HUES48 (cell line): ENCODE measurements around the gene OR4E2.
"Not testable (repeated sequence)": the region's sequence is repeated elsewhere in the genome, so short reads cannot be mapped to it uniquely, and the experiment has no call there.

Source experiments
- H3K27ac ChIP-seq: one replicate; pipeline ENCODE4 v1.7.0; 2013; ENCODE audit warnings: low read depth, low read length, inconsistent platforms
- H3K27me3 ChIP-seq: 2 replicates; pipeline ENCODE4 v1.6.1; 2013; ENCODE audit warnings: mild to moderate bottlenecking, low read length; ENCODE audit not compliant: control insufficient read depth, insufficient read depth
- H3K36me3 ChIP-seq: 2 replicates; pipeline ENCODE4 v1.6.1; 2013; ENCODE audit warnings: low read length; ENCODE audit not compliant: control insufficient read depth, insufficient read depth
- H3K4me1 ChIP-seq: 2 replicates; pipeline ENCODE4 v1.6.1; 2013; ENCODE audit warnings: mild to moderate bottlenecking, low read length; ENCODE audit not compliant: control insufficient read depth, insufficient read depth
- H3K4me3 ChIP-seq: 2 replicates; pipeline ENCODE4 v1.5.1; 2013; ENCODE audit warnings: mild to moderate bottlenecking, low read depth, low read length
- H3K9ac ChIP-seq: 2 replicates; pipeline ENCODE4 v1.6.1; 2013; ENCODE audit warnings: mild to moderate bottlenecking, low read depth, low read length, moderate library complexity
- H3K9me3 ChIP-seq: 2 replicates; pipeline ENCODE4 v1.6.1; 2013; ENCODE audit warnings: low read length; ENCODE audit not compliant: control insufficient read depth, insufficient read depth

Gene OR4E2

DNA sequence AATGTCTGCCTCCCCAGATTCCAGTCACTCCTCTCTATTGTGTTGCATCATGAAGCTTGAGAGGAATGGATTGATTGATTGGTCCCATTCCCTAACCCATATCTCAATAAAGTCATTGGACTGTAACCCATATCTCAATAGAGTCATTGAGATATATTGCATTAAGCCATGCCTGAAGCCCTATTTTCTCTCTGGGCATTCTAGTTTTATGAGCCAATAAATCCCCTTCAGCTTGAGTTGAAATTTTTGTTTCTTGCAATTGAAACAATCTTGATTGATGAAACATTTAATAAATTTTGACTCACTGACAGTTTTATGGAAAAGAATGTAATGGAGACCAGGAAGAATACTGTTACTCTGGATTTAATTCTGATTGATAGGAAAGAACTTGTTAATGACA lies 40.8 kb downstream of the OR4E2 start:
- Histone ChIP-seq H3K36me3 (no peaks in the 10 kb centered on the region), H3K9ac (no peak overlapping the region), H3K27ac (no peak overlapping the region), H3K4me1 (no peaks in the 10 kb centered on the region), H3K27me3 (no peaks in the 10 kb centered on the region), H3K4me3 (no peak overlapping the region), H3K9me3 (no peaks in the 10 kb centered on the region)

DNA sequence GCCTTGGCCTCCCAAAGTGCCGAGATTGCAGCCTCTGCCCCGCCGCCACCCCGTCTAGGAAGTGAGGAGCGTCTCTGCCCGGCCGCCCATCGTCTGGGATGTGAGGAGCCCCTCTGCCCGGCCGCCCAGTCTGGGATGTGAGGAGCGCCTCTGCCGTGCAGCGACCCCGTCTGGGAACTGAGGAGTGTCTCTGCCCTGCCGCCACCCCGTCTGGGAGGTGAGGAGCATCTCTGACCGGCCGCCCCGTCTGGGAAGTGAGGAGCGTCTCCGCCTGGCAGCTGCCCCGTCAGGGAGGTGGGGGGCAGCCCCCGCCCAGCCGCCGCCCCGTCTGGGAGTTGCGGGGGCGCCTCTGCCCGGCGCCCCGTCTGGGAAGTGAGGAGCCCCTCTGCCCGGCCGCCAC lies 44.0 kb downstream of the OR4E2 start:
- not testable (repeated sequence) for H3K27me3 ChIP-seq, H3K36me3 ChIP-seq, H3K9ac ChIP-seq, H3K4me1 ChIP-seq, H3K4me3 ChIP-seq, H3K9me3 ChIP-seq, H3K27ac ChIP-seq

GRCh38 chr14:21698538-21698937 lies 44.9 kb downstream of the OR4E2 start:
- not testable (repeated sequence) for H3K36me3 ChIP-seq, H3K4me1 ChIP-seq, H3K4me3 ChIP-seq, H3K9me3 ChIP-seq, H3K9ac ChIP-seq, H3K27me3 ChIP-seq, H3K27ac ChIP-seq

- H3K36me3 ChIP-seq = no peaks in the 10 kb centered on the region
- no peak overlapping the region for H3K4me3 ChIP-seq
- H3K27ac ChIP-seq = no peak overlapping the region
- no peaks in the 10 kb centered on the region for H3K4me1 ChIP-seq
- no peaks in the 10 kb centered on the region for H3K9me3 ChIP-seq
- H3K9ac ChIP-seq = no peak overlapping the region
- no peaks in the 10 kb centered on the region for H3K27me3 ChIP-seq
Measured at GRCh38 chr14:21699551-21699950, 45.9 kb downstream of the OR4E2 start.

- Histone ChIP-seq H3K4me1 (no peaks in the 10 kb centered on the region), H3K4me3 (no peak overlapping the region), H3K27ac (no peak overlapping the region), H3K9ac (no peak overlapping the region), H3K36me3 (no peaks in the 10 kb centered on the region), H3K9me3 (peaks cover 6% of the 10 kb centered on the region), H3K27me3 (no peaks in the 10 kb centered on the region)
Measured at GRCh38 chr14:21702316-21702715, 48.7 kb downstream of the OR4E2 start.

GRCh38 chr14:21703357-21704326 lies 50.0 kb downstream of the OR4E2 start:
- H3K9me3 ChIP-seq = peaks cover 6% of the 10 kb centered on the region
- no peak overlapping the region for H3K27ac ChIP-seq
- no peak overlapping the region for H3K4me3 ChIP-seq
- no peak overlapping the region for H3K9ac ChIP-seq
- no peaks in the 10 kb centered on the region for H3K27me3 ChIP-seq
- H3K4me1 ChIP-seq = no peaks in the 10 kb centered on the region
- H3K36me3 ChIP-seq = no peaks in the 10 kb centered on the region

DNA sequence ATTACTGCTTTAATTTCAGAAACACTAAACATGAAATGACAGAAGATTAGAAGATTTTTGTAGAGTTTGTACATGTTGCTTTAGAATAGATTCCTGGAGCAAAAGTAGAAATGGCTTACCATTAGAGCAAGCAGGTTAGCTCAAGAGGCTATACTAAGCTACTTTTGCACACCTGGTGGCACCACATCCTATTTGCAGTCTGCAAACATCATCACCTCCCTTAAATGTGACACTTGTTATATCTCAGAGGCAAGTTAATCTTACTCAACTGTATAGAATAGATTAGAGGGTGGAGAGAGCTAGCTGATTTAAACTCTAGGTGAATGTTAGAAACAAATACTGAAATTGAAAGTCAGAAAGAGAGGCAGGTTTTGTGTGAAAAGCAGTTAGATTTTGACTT lies 50.7 kb downstream of the OR4E2 start:
- H3K27me3 ChIP-seq = no peaks in the 10 kb centered on the region
- H3K4me3 ChIP-seq = no peak overlapping the region
- no peaks in the 10 kb centered on the region for H3K36me3 ChIP-seq
- no peak overlapping the region for H3K27ac ChIP-seq
- H3K9ac ChIP-seq = no peak overlapping the region
- peaks cover 6% of the 10 kb centered on the region for H3K9me3 ChIP-seq
- no peaks in the 10 kb centered on the region for H3K4me1 ChIP-seq

GRCh38 chr14:21711360-21711961 lies 57.8 kb downstream of the OR4E2 start:
- H3K9ac ChIP-seq = no peak overlapping the region
- no peak overlapping the region for H3K4me3 ChIP-seq
- H3K9me3 ChIP-seq = peaks cover 5% of the 10 kb centered on the region
- H3K4me1 ChIP-seq = no peaks in the 10 kb centered on the region
- H3K36me3 ChIP-seq = no peaks in the 10 kb centered on the region
- H3K27ac ChIP-seq = no peak overlapping the region
- no peaks in the 10 kb centered on the region for H3K27me3 ChIP-seq

GRCh38 chr14:21712036-21712435 lies 58.4 kb downstream of the OR4E2 start:
- Histone ChIP-seq H3K4me1 (no peaks in the 10 kb centered on the region), H3K36me3 (no peaks in the 10 kb centered on the region), H3K27me3 (no peaks in the 10 kb centered on the region), H3K9ac (no peak overlapping the region), H3K4me3 (no peak overlapping the region), H3K9me3 (no peaks in the 10 kb centered on the region), H3K27ac (no peak overlapping the region)

- H3K27me3 ChIP-seq = no peaks in the 10 kb centered on the region
Measured at GRCh38 chr14:21714318-21714929, 60.8 kb downstream of the OR4E2 start.

More at GRCh38 chr14:21714318-21714929, 60.8 kb downstream of the OR4E2 start:
- H3K4me3 ChIP-seq = no peak overlapping the region
- no peaks in the 10 kb centered on the region for H3K36me3 ChIP-seq
- H3K27ac ChIP-seq = no peak overlapping the region
- no peak overlapping the region for H3K9ac ChIP-seq
- H3K4me1 ChIP-seq = no peaks in the 10 kb centered on the region
- H3K9me3 ChIP-seq = no peaks in the 10 kb centered on the region
